HepG2 (cell line): ENCODE measurements around the gene ATG2A. TPM values are rescaled to one million over a fixed set of nuclear protein-coding genes. Genes with fewer than 3 reads are reported as not detected.

Source experiments
- ARHGAP35 ChIP-seq: sonication (generic); formaldehyde crosslinking; IDR thresholded peaks from 2 replicates; pipeline ENCODE4 v1.9.0; 2022; ENCODE audit warnings: mild to moderate bottlenecking, inconsistent platforms, moderate library complexity, missing genetic modification reagents, borderline replicate concordance
- ATF1 ChIP-seq: IDR thresholded peaks from 2 replicates; pipeline ENCODE4 v1.6.1; 2016; ENCODE audit warnings: mild to moderate bottlenecking, control low read depth
- CREB1 ChIP-seq, 2 experiments: fragments of 450-650 bp in 1 of 2; IDR thresholded peaks; 2 replicates each; pipeline ENCODE4 v1.6.1; 2016 to 2017; ENCODE audit warnings: control low read depth in 1 of 2, mild to moderate bottlenecking in 1 of 2, missing compliant biosample characterization in 1 of 2, missing genetic modification characterization in 1 of 2
- EED ChIP-seq: sonication (generic); formaldehyde crosslinking; IDR thresholded peaks from 2 replicates; pipeline ENCODE4 v1.5.0; 2020; ENCODE audit warnings: mild to moderate bottlenecking, missing genetic modification reagents
- HOXA3 ChIP-seq: sonication (generic); formaldehyde crosslinking; IDR thresholded peaks from 2 replicates; pipeline ENCODE4 v1.5.0; 2020; ENCODE audit warnings: missing genetic modification reagents
- KDM5A ChIP-seq: fragments of 200-600 bp; sonication (generic); IDR thresholded peaks from 2 replicates; pipeline ENCODE4 v1.7.0; 2018; ENCODE audit warnings: antibody characterized with exemption, mild to moderate bottlenecking, low read length, borderline replicate concordance
- MAZ ChIP-seq, 2 experiments: sonication (generic) in 1 of 2; formaldehyde crosslinking in 1 of 2; IDR thresholded peaks; 2 replicates each; pipeline versions ENCODE4 v1.5.0 to v1.6.1; 2012 to 2020; ENCODE audit warnings: low read depth in 2 of 2, mild to moderate bottlenecking in 2 of 2, borderline replicate concordance in 1 of 2, improper control_type of control experiment in 1 of 2, low read length in 1 of 2, missing genetic modification reagents in 1 of 2, moderate library complexity in 1 of 2
- NFATC3 ChIP-seq: sonication (generic); formaldehyde crosslinking; IDR thresholded peaks from 2 replicates; pipeline ENCODE4 v1.5.1; 2020; ENCODE audit warnings: mild to moderate bottlenecking, missing genetic modification reagents
- NFIB ChIP-seq: sonication (generic); formaldehyde crosslinking; IDR thresholded peaks from 2 replicates; pipeline ENCODE4 v1.9.0; 2021; ENCODE audit warnings: missing genetic modification reagents, mild to moderate bottlenecking, borderline replicate concordance
- NFKB2 ChIP-seq: sonication (generic); formaldehyde crosslinking; IDR thresholded peaks from 2 replicates; pipeline ENCODE4 v1.4.0; 2020; ENCODE audit warnings: missing genetic modification reagents, borderline replicate concordance
- PTBP1 ChIP-seq: fragments of 200-400 bp; formaldehyde crosslinking; IDR thresholded peaks from 2 replicates; pipeline ENCODE4 v1.6.1; 2018; ENCODE audit warnings: low read length, low read depth; ENCODE audit not compliant: poor library complexity, severe bottlenecking
- ZFY ChIP-seq: sonication (generic); formaldehyde crosslinking; IDR thresholded peaks from 2 replicates; pipeline ENCODE4 v1.4.0; 2020; ENCODE audit warnings: missing genetic modification reagents
- polyA plus RNA-seq, 8 experiments: library from polyadenylated mRNA; depleted of rRNA in 3 of 8; stranded (reverse) in 7 of 8; unstranded in 1 of 8; fragments of >200 nt; fragmentation: Illumina TruSeq in 4 of 8; extraction: Trizol in 4 of 8; gene quantifications; 2 replicates each; pipeline versions ENCODE4 v1.2.1 to v1.2.3, GENCODE V29; 2011 to 2016; ENCODE audit warnings: low read depth in 4 of 8, missing spikeins in 1 of 8, mixed read lengths in 1 of 8; ENCODE audit not compliant: insufficient read depth in 1 of 8
- total RNA-seq, 5 experiments: library from RNA; depleted of rRNA; stranded (reverse); fragments of >200 nt; fragmentation: Illumina TruSeq; extraction: Trizol; gene quantifications; 2 replicates each; pipeline ENCODE4 v1.2.3, GENCODE V29; 2016; ENCODE audit warnings: low read depth in 1 of 5
- TF ChIP-seq, protein P1 (sequence below): sonication (generic); formaldehyde crosslinking; IDR thresholded peaks from 2 replicates; pipeline ENCODE4 v1.4.0; 2020; ENCODE audit warnings: missing genetic modification reagents; ENCODE audit errors: not compliant biosample characterization
- TF ChIP-seq, protein P2 (sequence below): sonication (generic); formaldehyde crosslinking; IDR thresholded peaks from 2 replicates; pipeline ENCODE4 v1.4.0; 2020; ENCODE audit warnings: mild to moderate bottlenecking, missing genetic modification reagents
- TF ChIP-seq, protein P3 (sequence below): sonication (generic); formaldehyde crosslinking; IDR thresholded peaks from 2 replicates; pipeline ENCODE4 v1.4.0; 2020; ENCODE audit warnings: missing genetic modification reagents, mild to moderate bottlenecking, borderline replicate concordance
- TF ChIP-seq, protein P4 (sequence below): sonication (generic); formaldehyde crosslinking; IDR thresholded peaks from 2 replicates; pipeline ENCODE4 v1.4.0; 2020; ENCODE audit warnings: mild to moderate bottlenecking, missing genetic modification reagents

The ATG2A gene
- total and polyA plus RNA-seq, 2 of the 13 experiments (the other 11 are each of a cell fraction or from before 2014, with no cell fraction given): 6.7 to 8.0 TPM

DNA sequence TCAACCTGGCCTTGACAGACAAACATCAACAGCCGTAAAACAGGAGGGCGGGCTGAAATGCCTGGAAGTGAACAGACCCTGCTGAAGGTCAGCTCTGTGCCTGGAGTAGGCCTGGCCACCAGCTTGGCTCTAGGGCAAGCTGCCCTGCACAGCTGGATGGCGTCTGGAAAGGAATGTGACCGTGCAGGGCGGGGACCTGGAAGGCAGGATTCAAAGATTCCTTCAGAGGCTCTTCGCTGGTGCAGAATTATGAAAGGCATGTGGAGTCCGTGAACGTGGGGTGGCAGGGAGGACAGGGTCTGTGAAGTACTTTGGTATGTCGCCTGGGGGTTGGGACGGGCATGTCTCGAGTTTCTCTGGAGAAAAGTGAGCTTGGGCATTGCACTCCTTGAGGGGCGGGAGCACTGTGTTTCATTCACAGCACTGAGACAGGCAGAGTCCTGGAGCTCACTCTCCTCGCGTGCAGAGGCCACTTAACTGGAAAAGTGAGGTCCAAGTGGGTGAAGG is 40.1 kb downstream of the ATG2A start (continued):
- no peak for TF ChIP-seq NFIB (CRISPR knock-in tag)
- TF ChIP-seq KDM5A: no peak
- no peak for TF ChIP-seq EED (CRISPR knock-in tag)
- TF ChIP-seq ATF1 (CRISPR knock-in tag): no peak
- TF ChIP-seq, protein P1, sequence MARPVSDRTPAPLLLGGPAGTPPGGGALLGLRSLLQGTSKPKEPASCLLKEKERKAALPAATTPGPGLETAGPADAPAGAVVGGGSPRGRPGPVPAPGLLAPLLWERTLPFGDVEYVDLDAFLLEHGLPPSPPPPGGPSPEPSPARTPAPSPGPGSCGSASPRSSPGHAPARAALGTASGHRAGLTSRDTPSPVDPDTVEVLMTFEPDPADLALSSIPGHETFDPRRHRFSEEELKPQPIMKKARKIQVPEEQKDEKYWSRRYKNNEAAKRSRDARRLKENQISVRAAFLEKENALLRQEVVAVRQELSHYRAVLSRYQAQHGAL (CRISPR knock-in tag): no peak
- TF ChIP-seq, protein P2, sequence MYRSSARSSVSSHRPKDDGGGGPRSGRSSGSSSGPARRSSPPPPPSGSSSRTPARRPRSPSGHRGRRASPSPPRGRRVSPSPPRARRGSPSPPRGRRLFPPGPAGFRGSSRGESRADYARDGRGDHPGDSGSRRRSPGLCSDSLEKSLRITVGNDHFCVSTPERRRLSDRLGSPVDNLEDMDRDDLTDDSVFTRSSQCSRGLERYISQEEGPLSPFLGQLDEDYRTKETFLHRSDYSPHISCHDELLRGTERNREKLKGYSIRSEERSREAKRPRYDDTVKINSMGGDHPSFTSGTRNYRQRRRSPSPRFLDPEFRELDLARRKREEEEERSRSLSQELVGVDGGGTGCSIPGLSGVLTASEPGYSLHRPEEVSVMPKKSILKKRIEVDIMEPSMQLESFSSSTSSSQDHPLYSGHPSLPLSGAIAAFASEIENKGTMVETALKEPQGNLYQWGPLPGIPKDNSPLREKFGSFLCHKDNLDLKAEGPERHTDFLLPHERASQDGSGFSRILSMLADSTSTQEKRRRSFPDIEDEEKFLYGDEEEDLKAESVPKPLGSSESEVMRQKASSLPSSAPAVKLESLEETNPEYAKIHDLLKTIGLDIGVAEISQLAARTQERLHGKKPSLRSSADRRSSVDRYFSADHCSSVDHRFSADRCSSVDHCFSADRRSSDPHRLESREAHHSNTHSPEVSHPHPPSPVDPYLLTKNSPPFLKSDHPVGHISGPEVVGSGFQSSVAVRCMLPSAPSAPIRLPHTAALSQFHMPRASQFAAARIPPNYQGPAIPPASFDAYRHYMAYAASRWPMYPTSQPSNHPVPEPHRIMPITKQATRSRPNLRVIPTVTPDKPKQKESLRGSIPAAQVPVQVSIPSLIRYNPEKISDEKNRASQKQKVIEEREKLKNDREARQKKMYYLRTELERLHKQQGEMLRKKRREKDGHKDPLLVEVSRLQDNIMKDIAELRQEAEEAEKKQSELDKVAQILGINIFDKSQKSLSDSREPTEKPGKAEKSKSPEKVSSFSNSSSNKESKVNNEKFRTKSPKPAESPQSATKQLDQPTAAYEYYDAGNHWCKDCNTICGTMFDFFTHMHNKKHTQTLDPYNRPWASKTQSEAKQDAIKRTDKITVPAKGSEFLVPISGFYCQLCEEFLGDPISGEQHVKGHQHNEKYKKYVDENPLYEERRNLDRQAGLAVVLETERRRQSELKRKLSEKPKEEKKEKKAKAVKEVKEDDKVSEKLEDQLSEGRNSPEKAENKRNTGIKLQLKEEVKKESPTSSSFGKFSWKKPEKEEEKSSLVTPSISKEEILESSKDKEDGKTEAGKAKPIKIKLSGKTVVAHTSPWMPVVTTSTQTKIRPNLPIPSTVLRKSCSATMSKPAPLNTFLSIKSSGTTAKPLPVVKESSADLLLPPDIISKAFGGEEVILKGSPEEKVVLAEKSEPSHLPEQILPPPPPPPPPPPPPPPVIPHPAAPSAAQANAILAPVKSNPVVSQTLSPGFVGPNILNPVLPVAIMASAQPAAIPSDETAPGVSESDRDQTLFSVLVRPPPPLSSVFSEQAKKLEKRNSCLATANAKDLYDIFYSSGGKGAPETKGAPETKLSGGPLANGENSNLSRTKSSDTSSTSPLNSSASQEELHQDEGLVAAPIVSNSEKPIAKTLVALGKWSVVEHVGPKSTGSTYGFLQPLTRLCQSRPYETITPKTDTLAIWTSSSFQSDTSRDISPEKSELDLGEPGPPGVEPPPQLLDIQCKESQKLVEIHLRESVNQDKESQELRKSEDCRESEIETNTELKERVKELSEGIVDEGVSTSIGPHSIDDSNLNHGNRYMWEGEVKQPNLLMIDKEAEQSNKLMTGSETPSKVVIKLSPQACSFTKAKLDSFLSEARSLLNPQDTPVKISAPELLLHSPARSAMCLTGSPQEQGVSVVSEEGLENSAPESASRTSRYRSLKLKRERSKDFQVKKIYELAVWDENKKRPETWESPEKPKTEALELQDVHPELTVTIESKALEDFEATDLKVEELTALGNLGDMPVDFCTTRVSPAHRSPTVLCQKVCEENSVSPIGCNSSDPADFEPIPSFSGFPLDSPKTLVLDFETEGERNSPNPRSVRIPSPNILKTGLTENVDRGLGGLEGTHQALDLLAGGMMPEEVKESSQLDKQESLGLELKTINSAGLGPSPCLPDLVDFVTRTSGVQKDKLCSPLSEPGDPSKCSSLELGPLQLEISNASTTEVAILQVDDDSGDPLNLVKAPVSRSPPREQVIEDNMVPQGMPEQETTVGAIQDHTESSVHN (CRISPR knock-in tag): no peak
- TF ChIP-seq, protein P3, sequence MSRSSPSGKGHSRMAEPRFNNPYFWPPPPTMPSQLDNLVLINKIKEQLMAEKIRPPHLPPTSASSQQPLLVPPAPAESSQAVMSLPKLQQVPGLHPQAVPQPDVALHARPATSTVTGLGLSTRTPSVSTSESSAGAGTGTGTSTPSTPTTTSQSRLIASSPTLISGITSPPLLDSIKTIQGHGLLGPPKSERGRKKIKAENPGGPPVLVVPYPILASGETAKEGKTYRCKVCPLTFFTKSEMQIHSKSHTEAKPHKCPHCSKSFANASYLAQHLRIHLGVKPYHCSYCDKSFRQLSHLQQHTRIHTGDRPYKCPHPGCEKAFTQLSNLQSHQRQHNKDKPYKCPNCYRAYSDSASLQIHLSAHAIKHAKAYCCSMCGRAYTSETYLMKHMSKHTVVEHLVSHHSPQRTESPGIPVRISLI (CRISPR knock-in tag): no peak
- TF ChIP-seq, protein P4, sequence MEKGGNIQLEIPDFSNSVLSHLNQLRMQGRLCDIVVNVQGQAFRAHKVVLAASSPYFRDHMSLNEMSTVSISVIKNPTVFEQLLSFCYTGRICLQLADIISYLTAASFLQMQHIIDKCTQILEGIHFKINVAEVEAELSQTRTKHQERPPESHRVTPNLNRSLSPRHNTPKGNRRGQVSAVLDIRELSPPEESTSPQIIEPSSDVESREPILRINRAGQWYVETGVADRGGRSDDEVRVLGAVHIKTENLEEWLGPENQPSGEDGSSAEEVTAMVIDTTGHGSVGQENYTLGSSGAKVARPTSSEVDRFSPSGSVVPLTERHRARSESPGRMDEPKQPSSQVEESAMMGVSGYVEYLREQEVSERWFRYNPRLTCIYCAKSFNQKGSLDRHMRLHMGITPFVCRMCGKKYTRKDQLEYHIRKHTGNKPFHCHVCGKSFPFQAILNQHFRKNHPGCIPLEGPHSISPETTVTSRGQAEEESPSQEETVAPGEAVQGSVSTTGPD (CRISPR knock-in tag): no peak
- TF ChIP-seq ARHGAP35 (CRISPR knock-in tag): no peak; the same call in 1 of the 2 replicates
- TF ChIP-seq ZFY: peak; percentile 63
- TF ChIP-seq NFATC3 (CRISPR knock-in tag): no peak
- no peak for TF ChIP-seq MAZ (IDR thresholded peaks at IDR 0.05; ENCODE audit: borderline replicate concordance, low read depth, low read length)
- 0 out of 2 replicates have a peak, but pooled peaks have one; percentile 26 for TF ChIP-seq MAZ (CRISPR knock-in tag; IDR thresholded peaks at IDR 0.05; ENCODE audit: low read depth)
- peak; percentile 58; the same call in 1 of the 2 replicates for TF ChIP-seq NFKB2 (CRISPR knock-in tag)
- TF ChIP-seq HOXA3 (CRISPR knock-in tag): 0 out of 2 replicates have a peak, but pooled peaks have one; percentile 21
- TF ChIP-seq CREB1 (IDR thresholded peaks at IDR 0.05): no peak
- no peak for TF ChIP-seq CREB1 (CRISPR knock-in tag; IDR thresholded peaks at IDR 0.05)
- TF ChIP-seq PTBP1: no peak
